HG03064 (cell line): ENCODE measurements around the gene FAR2.

ENCODE experiments used
- ATAC-seq: cut with Tn5 transposase; IDR thresholded peaks from one replicate; pipeline ENCODE4 v1.9.1; 2021; ENCODE audit warnings: low read depth; ENCODE audit not compliant: unreplicated experiment

The FAR2 gene

GRCh38 chr12:29314416-29314815, 165.3 kb downstream of the FAR2 start:
- no peak for ATAC-seq

GRCh38 chr12:29316752-29317151, 167.7 kb downstream of the FAR2 start:
- ATAC-seq = no peak

- ATAC-seq = peak; percentile 98
Measured at GRCh38 chr12:29317556-29318363, 168.7 kb downstream of the FAR2 start.

- no peak for ATAC-seq
Measured at GRCh38 chr12:29320295-29321085, 171.4 kb downstream of the FAR2 start.

- ATAC-seq = no peak
Measured at GRCh38 chr12:29322157-29322556, 173.1 kb downstream of the FAR2 start.

- ATAC-seq = no peak
Measured at GRCh38 chr12:29329411-29329810, 180.3 kb downstream of the FAR2 start.

GRCh38 chr12:29333178-29333577, 184.1 kb downstream of the FAR2 start:
- no peak for ATAC-seq

GRCh38 chr12:29334937-29335336, 185.9 kb downstream of the FAR2 start:
- no peak for ATAC-seq

- ATAC-seq = no peak
Measured at GRCh38 chr12:29337325-29337724, 188.2 kb downstream of the FAR2 start.

GRCh38 chr12:29343022-29343799, 194.1 kb downstream of the FAR2 start:
- ATAC-seq = no peak

- ATAC-seq = no peak
Measured at GRCh38 chr12:29346769-29347421, 197.8 kb downstream of the FAR2 start.

- ATAC-seq = no peak
Measured at GRCh38 chr12:29350080-29350479, 201.0 kb downstream of the FAR2 start.

GRCh38 chr12:29354954-29355353, 205.9 kb downstream of the FAR2 start:
- ATAC-seq = no peak

GRCh38 chr12:29365091-29365490, 216.0 kb downstream of the FAR2 start:
- no peak for ATAC-seq

- ATAC-seq = no peak
Measured at GRCh38 chr12:29374012-29374411, 224.9 kb downstream of the FAR2 start.

GRCh38 chr12:29374913-29375312, 225.8 kb downstream of the FAR2 start:
- ATAC-seq = no peak

GRCh38 chr12:29376118-29376517, 227.0 kb downstream of the FAR2 start:
- no peak for ATAC-seq

- peak; percentile 97 for ATAC-seq
Measured at GRCh38 chr12:29380536-29381523, 231.8 kb downstream of the FAR2 start, which contains the start of gene ERGIC2. Gene ERGIC2 (minus strand): TSS chr12:29381172. CDS start chr12:29371633, 9,539 bp downstream.

GRCh38 chr12:29382251-29382650, 233.2 kb downstream of the FAR2 start:
- ATAC-seq = no peak
